HEK293T (cell line): ENCODE results near the gene CHCT1.

Experiments
- BHLHE40 ChIP-seq: fragments of 450-650 bp; IDR thresholded peaks from 2 replicates; pipeline ENCODE4 v1.6.1; 2016; ENCODE audit warnings: mild to moderate bottlenecking, moderate library complexity, borderline replicate concordance
- FOXA1 ChIP-seq: fragments of 450-650 bp; IDR thresholded peaks from 2 replicates; pipeline ENCODE4 v1.6.1; 2016; ENCODE audit warnings: mild to moderate bottlenecking
- FOXK2 ChIP-seq: fragments of 450-650 bp; IDR thresholded peaks from 2 replicates; pipeline ENCODE4 v1.6.1; 2016; ENCODE audit warnings: mild to moderate bottlenecking
- HDGF ChIP-seq: fragments of 450-650 bp; IDR thresholded peaks from 2 replicates; pipeline ENCODE4 v1.6.1; 2017; ENCODE audit warnings: antibody characterized with exemption, borderline replicate concordance
- SP1 ChIP-seq: fragments of 450-650 bp; IDR thresholded peaks from 2 replicates; pipeline ENCODE4 v1.6.1; 2017

- TF ChIP-seq FOXK2 (no peak), SP1 (no peak), FOXA1 (no peak), BHLHE40 (no peak), HDGF (no peak)
Observed at GRCh38 chr17:60451071-60451470, 28.8 kb downstream of the CHCT1 start.
